Myocyte (in vitro differentiated cells): Measurements from ENCODE around the gene PIP4K2C. TPM values are rescaled to one million over a fixed set of nuclear protein-coding genes. Genes with fewer than 3 reads are reported as not detected.

Source experiments
- DNase-seq: peaks from one replicate; pipeline ENCODE4 v3.0.0-alpha.2; 2012; ENCODE audit warnings: low read depth
- total RNA-seq: library from RNA; depleted of rRNA; stranded (reverse); fragments of >200 nt; gene quantifications from 2 replicates; pipeline ENCODE4 v1.2.3, GENCODE V29; 2014

The PIP4K2C gene
- total RNA-seq, 1 donor from 2014 or later: 15.4 TPM

GRCh38 chr12:57620936-57621496 lies 30.0 kb downstream of the PIP4K2C start:
- DNase-seq: peak; percentile 57

- peak; percentile 51 for DNase-seq
These were observed 30.7 kb downstream of the PIP4K2C start for GRCh38 chr12:57621497-57622292.

- DNase-seq: no peak
These were observed 31.6 kb downstream of the PIP4K2C start for GRCh38 chr12:57622293-57623245.

GRCh38 chr12:57623385-57623784 lies 32.4 kb downstream of the PIP4K2C start:
- DNase-seq: no peak

DNA sequence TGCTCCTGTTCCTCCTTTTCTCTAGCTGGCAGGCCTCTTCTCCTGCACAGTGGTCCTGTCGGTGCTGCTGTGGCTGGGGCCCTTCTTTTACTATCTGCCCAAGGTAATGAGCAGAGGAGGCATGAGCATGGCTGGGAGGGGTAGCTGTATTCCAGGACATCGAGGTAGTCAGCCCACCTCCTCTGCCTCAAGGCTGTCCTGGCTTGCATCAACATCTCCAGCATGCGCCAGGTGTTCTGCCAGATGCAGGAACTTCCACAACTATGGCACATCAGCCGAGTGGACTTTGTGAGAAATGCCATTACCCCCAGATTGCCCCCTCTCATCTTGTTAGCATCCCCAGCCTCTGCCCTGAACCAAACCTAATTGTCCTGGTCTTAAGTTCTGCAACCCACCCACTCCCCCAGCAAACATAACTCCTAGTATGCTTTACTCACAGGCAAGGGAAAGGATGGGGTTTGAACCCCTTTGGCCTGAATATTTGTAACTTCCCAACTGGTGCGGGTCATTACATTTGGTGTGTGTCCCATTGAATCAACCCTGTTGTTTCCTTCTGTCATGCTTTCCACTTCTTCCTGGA lies 32.9 kb downstream of the PIP4K2C start:
- DNase-seq: no peak

DNA sequence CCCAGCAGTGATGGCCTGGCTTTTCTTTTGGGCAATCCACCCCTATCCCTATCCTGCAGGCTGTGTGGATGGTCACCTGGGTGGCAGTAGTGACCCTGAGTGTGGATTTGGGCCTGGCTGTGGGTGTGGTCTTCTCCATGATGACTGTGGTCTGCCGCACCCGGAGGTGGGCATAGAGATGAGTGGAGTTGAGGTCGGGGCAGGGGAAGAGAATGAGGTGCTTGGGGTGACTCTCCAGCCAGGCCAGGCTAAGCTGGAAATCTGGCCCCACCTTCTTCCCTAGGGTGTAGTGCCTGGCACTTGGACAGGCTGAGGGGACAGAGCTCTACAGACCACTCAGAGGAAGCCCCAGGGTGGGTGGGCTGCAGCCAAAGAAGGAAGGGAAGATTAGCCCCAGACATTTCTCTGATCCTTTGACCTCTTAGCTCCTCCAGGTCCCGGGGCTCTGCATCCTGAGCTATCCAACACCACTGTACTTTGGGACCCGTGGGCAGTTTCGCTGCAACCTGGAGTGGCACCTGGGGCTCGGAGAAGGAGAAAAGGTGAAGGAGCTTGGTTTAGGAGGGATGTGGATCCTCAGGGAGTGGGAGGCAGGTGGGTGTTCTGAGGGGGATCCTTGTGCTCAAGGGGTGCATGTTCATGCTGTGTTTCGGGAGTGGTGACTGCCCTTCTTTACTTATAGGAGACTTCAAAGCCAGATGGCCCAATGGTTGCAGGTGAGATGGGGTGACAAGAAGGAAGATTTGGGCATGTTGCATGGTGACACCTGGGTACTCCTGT lies 33.6 kb downstream of the PIP4K2C start:
- no peak for DNase-seq

- no peak for DNase-seq
These were observed 34.5 kb downstream of the PIP4K2C start for GRCh38 chr12:57625261-57626032.

DNA sequence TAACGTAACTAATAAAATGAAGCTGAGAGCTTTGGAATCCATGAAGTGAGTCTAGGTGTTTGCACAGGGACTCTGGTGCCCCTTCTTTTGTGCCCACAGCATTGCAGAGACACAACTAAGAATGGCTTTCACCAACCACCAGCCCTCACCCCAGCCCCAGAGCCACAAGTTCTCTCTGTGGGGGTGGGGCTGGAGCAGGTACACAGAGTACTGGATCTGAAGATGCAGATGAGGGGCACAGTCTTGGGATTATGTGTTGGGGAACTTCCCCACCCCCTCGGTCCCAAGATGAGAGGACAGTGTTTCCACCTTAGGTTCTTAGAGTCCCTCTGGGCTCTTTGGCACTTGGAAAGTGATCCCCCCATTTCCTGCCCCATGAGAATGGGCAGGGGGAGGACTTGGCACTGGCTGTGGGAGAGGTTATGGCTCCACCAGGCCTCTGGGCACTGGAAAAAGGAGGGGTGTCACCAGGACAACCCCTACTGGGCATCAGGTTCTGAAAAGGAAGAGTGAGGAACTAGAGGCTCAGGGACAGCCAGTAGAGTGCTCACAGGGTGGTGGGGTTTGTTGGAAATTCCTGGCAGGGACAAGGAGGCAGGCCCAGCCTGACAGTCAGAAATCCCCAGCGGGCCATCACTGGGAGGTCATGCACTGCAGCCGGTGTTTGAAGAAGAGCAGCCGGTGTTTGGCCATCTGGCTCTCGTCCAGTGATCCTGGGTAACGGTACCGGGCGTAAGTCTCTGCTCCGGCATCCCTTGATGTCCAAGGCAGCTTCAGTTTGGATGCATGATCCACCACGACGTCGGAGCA lies 35.3 kb downstream of the PIP4K2C start:
- DNase-seq: no peak

GRCh38 chr12:57626921-57627445 lies 36.0 kb downstream of the PIP4K2C start:
- DNase-seq: no peak

DNA sequence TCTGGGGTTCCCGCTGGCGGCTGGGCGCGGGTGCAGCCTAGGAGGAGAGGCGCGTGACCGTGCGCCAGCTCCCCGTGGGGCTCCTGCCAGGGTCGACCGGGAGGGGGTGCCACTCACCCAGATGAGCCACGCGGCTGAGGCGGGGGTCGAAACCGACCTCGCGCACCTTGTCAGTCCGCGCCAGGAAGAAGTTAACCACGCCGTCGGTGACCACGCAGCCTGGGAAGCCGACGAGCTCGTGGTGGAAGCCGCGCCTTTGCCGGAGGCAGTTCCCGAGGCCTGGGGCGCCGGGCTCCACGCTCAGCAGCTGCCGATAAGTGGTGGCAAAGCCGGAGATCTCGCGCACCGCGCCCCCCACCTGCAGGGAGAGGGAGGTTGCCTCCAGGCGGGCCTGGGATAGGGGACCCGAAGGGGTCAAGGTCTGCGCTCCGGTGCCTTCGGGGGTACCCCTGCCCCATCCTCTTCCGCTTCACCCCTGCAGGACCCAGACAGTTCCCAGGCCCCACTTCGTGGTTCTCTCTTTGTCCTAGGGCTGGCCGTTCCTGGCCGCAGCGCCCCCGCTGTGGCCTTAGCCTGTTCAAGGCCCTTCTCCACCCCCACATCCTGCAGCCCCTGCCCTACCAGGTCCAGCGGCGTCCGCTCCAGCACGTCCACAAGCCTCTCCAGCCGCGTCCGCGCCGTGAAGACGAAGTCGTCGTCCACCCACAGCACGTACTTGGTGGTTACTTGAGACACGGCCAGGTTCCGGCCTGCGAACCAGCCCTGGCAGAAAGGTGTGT lies 36.7 kb downstream of the PIP4K2C start:
- no peak for DNase-seq

GRCh38 chr12:57628280-57629191 lies 37.5 kb downstream of the PIP4K2C start:
- DNase-seq: no peak

DNA sequence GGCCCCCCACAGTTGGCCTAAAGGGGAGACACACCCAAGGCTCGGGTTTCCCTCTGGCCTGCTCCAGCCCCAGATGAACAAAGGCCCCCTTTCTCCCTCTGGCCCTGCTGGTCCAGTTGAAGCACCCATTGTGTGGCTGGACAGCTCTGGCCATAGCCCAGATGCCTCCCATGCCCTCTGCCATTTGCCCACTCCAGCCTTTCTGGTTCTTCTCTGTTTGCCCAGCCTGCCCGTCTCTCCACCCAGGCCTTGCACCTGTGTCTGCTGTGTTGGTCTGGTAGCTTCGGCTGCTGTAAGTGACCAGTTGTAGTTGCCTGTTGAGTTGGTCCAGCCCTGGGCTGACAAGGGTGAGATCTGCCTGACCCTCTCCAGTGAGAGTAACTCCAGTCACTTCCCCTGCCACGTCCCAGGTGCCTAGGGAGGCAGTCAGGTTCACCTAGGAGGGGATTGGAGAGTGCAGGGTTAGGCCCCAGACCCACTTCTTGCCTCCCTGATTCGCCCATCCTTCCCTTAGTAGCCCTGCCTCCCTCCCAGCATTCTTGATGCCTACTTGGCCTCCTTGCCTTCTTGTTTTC lies 39.0 kb downstream of the PIP4K2C start:
- DNase-seq: no peak

DNA sequence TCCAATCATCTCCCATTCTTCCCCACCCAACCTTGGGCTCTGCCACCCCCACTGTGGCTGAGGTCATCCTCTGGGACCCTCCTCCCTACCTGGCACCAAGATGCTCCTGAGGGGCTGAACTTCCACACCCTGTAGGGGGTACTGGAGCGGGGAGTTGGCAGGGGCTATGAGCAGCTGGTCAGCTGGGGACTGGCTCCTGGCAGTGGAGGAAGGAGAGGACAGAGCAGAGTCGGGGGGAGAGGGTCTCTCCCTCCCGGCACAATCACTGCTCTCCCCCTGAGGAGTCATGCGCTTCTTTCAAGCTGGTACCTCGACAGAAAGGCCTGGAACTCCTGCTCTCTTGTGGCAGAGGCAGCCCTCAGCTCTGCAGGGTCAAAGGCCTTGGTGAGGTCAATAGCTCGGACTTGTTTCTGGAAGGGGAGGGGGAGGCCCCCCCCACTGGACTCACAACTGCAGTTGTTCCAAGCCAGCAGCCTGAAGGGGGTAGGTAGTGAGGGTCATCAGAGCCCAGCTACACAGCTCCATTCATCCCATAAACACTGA lies 40.0 kb downstream of the PIP4K2C start:
- no peak for DNase-seq

DNA sequence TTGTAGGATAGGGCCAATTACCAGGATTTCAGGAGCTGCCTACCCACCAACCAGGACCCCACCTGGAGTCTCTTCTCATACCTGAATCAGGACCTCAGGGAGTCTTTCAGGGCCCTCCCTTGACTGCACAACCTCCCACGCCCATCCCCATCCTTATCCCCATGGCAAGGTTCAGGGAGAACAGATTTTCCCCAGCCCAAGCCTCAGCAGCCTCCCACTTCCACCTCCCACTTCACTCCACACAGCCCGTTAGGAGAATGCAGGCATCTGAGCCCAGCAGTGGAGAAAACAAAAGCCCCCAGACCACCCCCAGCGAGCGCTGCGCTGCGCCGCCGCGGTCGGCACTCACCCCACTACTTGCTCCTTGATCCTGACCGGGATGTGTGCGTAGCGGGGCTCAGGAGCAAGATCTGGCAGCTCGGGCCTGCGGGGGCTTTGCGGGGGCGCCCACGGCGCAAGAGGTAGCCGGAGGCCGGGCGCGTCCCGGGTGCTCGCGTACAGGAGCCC lies 40.6 kb downstream of the PIP4K2C start:
- DNase-seq: no peak

DNA sequence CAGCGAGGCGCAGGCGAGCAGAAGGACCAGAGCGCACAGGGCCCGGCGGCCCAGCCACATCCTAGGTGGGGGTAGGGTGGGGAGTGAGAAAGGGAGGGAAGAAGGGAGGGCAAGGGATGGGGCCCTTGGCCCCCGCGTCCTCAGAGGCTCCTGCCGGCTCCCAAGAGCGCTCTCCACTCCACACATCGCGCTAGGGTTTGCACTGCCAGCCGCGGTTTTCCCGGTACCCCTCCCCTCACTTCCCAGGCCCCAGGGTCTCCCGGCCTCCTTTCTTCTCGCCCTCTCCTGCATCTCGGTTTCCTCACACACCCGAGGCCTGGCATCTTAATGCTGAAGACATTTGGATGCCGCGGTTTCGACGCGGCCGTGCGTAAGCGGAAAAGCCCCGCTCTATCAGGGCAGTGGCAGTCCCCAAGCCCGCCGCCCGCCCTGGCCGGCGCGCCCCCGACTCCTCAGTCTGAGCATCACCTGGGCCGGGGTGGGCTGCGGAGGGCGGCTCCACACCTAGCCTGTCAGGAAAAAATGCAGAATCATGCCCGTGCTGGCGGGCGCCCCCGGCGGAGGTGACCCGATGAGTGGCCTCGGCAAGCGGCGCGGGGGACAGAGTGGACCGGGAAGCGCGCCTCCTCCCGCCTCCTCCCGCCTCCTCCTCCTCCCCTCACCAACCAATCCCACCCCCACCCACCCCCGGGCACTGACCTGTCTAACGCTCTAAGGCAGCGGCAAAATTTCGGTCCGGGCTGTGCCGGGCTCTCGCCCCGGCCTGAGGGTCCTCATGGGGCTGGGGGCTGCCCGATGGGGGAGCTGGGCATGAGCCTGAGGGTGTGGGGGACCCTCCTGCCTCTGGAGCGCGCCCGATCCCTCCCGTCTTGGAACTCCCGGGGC lies 41.3 kb downstream of the PIP4K2C start:
- DNase-seq: no peak
